ENCODE results near the gene GLT8D1. TPM values are rescaled to one million over a fixed set of nuclear protein-coding genes. Genes with fewer than 3 reads are reported as not detected.

Gene GLT8D1
- total and polyA plus RNA-seq, 2 of the 13 experiments (the other 11 are each of a cell fraction or from before 2014, with no cell fraction given): 110 to 121 TPM

GRCh38 chr3:52685709-52686691 is 19.6 kb downstream of the GLT8D1 start, which contains the start of the genes GNL3 and PBRM1 (continued):
- TF ChIP-seq HOMEZ (CRISPR knock-in tag; IDR thresholded peaks at IDR 0.05; ENCODE audit: low read depth) (no peak; the same call in 1 of the 2 replicates), CBX5 (CRISPR knock-in tag; IDR thresholded peaks at IDR 0.05; ENCODE audit: borderline replicate concordance) (peak; percentile 66; the same call in 1 of the 2 replicates), ZZZ3 (CRISPR knock-in tag; IDR thresholded peaks at IDR 0.05; ENCODE audit: borderline replicate concordance) (peak; percentile 80; the same call in 1 of the 2 replicates), ZNF264 (CRISPR knock-in tag; IDR thresholded peaks at IDR 0.05) (no peak), HMG20A (CRISPR knock-in tag; IDR thresholded peaks at IDR 0.05; ENCODE audit: borderline replicate concordance) (peak; percentile 26; the same call in 1 of the 2 replicates), POLR2AphosphoS2 (IDR thresholded peaks at IDR 0.05; ENCODE audit: low read depth, low read length) (0 out of 2 replicates have a peak, but pooled peaks have one; percentile 81), HBP1 (CRISPR knock-in tag; IDR thresholded peaks at IDR 0.05; ENCODE audit: low read depth) (peak; percentile 92; the same call in 1 of the 2 replicates), ZNF605 (CRISPR knock-in tag; IDR thresholded peaks at IDR 0.05) (peak; percentile 97), ZNF512 (CRISPR knock-in tag; IDR thresholded peaks at IDR 0.05) (no peak), ZNF432 (CRISPR knock-in tag; IDR thresholded peaks at IDR 0.05; ENCODE audit: borderline replicate concordance) (no peak), STAT6 (CRISPR knock-in tag; IDR thresholded peaks at IDR 0.05; ENCODE audit: borderline replicate concordance) (0 out of 2 replicates have a peak, but pooled peaks have one; percentile 58), ZNF18 (CRISPR knock-in tag; IDR thresholded peaks at IDR 0.05; ENCODE audit: insufficient replicate concordance) (peak; percentile 54), KAT7 (CRISPR knock-in tag; IDR thresholded peaks at IDR 0.05; ENCODE audit: borderline replicate concordance) (peak; percentile 86; the same call in 1 of the 2 replicates), ZIK1 (CRISPR knock-in tag; IDR thresholded peaks at IDR 0.05; ENCODE audit: borderline replicate concordance, low read depth) (peak; percentile 92; the same call in 1 of the 2 replicates), ZNF703 (CRISPR knock-in tag; IDR thresholded peaks at IDR 0.05; ENCODE audit: borderline replicate concordance) (no peak), KDM3A (CRISPR knock-in tag; IDR thresholded peaks at IDR 0.05; ENCODE audit: low read depth) (no peak), ZNF383 (CRISPR knock-in tag; IDR thresholded peaks at IDR 0.05; ENCODE audit: borderline replicate concordance) (no peak)

All from HepG2 (cell line).